Measurements from ENCODE around the gene ERICH3. TPM values are rescaled to one million over a fixed set of nuclear protein-coding genes. Genes with fewer than 3 reads are reported as not detected.

ERICH3 gene
- total and polyA plus RNA-seq, 9 of the 15 experiments (the other 6 are each of a cell fraction or from before 2014, with no cell fraction given) = not detected

DNA sequence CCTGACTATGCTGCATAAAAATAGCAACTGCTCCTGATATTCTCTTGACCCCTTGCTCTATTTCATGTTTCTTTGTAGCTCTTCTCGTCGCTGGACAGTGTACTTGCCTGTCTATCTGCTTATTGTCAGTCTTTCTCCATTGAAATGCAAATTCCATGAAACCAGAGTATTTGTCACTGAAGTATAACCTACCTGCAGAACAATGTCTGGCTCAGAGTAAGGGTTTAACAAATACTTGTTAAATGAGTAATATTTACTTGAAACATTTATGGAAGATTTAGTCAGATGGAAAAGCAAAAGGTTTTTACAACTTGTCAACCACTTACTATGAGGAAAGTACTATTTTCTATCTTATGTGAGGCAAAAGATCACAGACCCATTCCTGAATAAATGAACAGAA, 19.9 kb upstream of the ERICH3 start (continued):
- TF ChIP-seq, protein P1, sequence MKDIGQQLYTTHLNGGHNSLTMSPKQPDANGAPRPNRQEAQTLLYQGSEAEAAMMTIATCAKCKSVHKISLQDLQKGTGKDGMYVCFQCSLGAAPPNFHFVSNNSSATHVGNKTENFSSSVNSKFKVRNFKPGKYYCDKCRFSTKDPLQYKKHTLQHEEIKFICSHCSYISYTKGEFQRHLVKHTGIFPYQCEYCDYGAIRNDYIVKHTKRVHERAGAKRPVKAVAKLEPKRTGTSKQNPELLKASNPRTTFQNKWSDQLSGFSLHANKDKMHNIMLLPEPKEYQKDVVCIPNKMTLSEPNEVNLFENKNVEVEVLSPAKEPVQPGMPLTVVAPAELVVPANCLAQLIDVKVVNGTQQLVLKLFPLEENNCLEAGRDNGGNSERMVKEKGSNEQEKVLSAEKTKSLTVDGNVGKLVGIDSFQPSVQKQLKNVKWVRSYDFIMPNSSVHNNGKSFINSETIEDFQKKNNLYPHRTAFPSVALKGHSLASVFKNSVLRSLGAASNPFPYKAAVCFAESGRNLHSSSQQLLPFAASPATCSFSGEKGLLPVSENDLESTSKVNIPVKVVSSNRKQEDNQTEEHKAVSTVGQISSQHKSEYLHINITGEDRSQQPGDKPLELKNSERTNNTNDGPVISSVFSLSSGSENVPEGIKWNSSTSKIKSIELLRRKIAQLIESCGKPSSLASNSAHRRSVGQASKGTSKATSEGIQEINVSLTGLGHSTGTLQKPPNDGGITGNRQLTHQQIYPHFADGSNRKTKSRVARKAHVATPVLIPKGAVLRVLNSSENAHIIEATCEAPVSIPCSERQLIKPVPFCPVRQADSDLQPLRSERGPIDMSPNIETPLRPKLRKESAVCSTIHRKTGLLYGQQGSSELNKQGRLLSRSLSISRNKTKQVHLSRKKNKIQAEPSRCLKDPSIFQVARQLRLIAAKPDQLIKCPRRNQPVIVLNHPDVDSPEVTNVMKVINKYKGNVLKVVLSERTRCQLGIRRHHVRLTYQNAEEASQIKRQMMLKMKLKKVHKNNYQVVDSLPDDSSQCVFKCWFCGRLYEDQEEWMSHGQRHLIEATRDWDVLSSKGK (CRISPR knock-in tag; IDR thresholded peaks at IDR 0.05) = no peak
- TF ChIP-seq HIVEP1 (CRISPR knock-in tag; IDR thresholded peaks at IDR 0.05) = no peak
- TF ChIP-seq ZNF830 (CRISPR knock-in tag; IDR thresholded peaks at IDR 0.05) = no peak
- TF ChIP-seq ZNF232 (CRISPR knock-in tag; IDR thresholded peaks at IDR 0.05) = no peak
- no peak for TF ChIP-seq TCFL5 (CRISPR knock-in tag; conservative IDR thresholded peaks at IDR 0.05)
- TF ChIP-seq TEAD2 (tag; IDR thresholded peaks at IDR 0.05) = no peak
- TF ChIP-seq KLF10 (CRISPR knock-in tag; IDR thresholded peaks at IDR 0.05) = no peak

DNA sequence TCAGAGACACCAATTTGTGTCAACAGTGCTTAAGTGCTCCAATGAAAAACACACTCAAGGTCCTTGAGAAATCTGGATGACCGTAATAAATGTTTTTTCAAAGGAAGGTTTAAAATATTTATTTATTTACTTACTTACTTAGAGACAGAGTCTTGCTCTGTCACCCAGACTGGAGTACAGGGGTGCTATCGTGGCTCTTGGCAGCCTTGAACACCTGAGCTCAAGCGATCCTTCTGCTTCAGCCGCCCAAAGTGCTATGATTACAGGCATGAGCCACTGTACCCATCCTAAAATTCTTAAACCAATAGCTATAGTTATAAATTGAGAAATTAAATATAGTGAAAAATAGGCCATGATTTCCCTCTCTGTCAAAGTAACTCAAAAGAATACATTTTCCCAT, 17.3 kb upstream of the ERICH3 start:
- no peaks in the 10 kb centered on the region for H3K4me1 ChIP-seq (replicated peaks in 1 of 2; ENCODE audit: control insufficient read depth in 2 of 2, insufficient read depth in 2 of 2, low read length in 2 of 2)
- no peaks in the 10 kb centered on the region for H3K36me3 ChIP-seq (ENCODE audit: control insufficient read depth, insufficient read depth, low read length)
- H4K20me1 ChIP-seq (replicated peaks; ENCODE audit: control insufficient read depth, insufficient read depth, low read length) = no peaks in the 10 kb centered on the region
- no peak for DNase-seq (ENCODE audit: extremely low read depth in 1 of 4, low spot score in 3 of 4)
- H3K27ac ChIP-seq (ENCODE audit: extremely low read depth, low read depth, low read length) = no peak overlapping the region
- 2% methylated on average over 4 of the region's 4 CpGs for WGBS (ENCODE audit: insufficient coverage, low coverage, missing lambda C conversion rate)
- no peaks in the 10 kb centered on the region for H3K27me3 ChIP-seq (ENCODE audit: control insufficient read depth in 2 of 2, insufficient read depth in 2 of 2, low read length in 2 of 2)
- no peak overlapping the region for H3K4me3 ChIP-seq
- intact Hi-C loops (cut with micrococcal nuclease) (no loop called here), in situ Hi-C loops (cut with MboI) (no loop called here)
- no peak overlapping the region for H3K4me2 ChIP-seq (ENCODE audit: insufficient read depth, low read length)
- no peaks in the 10 kb centered on the region for H3K79me2 ChIP-seq (ENCODE audit: control insufficient read depth, insufficient read depth, low read length)
- CTCF ChIA-PET (ENCODE audit: low intra/inter-chr PET ratio) = no interaction called here
- no peak for ATAC-seq
- FAIRE-seq = no peak
- no peak overlapping the region for H2AFZ ChIP-seq (ENCODE audit: low read depth, low read length)
- POLR2A ChIA-PET = no interaction called here
- no peaks in the 10 kb centered on the region for H3K9me3 ChIP-seq (replicated peaks; ENCODE audit: control insufficient read depth, insufficient read depth, low read depth, low read length)
- no peaks in the 10 kb centered on the region for H3K9me1 ChIP-seq (ENCODE audit: control insufficient read depth, insufficient read depth, low read length)
- H3K9ac ChIP-seq (ENCODE audit: insufficient read depth in 1 of 2, low read depth in 2 of 2, low read length in 2 of 2) = no peak overlapping the region
- TF ChIP-seq ZNF586 (CRISPR knock-in tag; conservative IDR thresholded peaks at IDR 0.05) = no peak
- TF ChIP-seq, protein P2, sequence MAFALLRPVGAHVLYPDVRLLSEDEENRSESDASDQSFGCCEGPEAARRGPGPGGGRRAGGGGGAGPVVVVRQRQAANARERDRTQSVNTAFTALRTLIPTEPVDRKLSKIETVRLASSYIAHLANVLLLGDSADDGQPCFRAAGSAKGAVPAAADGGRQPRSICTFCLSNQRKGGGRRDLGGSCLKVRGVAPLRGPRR (CRISPR knock-in tag; IDR thresholded peaks at IDR 0.05) = no peak
- BruUV-seq (replicated peaks) = no TSS peak
